ENCODE data around the gene ITGB2.
A peak's percentile ranks its signal among the peaks of the same experiment; 100 is the strongest.

Gene ITGB2

GRCh38 chr21:44846485-44847260 lies 74.0 kb downstream of the ITGB2 start:
- DNase-seq (ENCODE audit: low spot score): no peak

DNA sequence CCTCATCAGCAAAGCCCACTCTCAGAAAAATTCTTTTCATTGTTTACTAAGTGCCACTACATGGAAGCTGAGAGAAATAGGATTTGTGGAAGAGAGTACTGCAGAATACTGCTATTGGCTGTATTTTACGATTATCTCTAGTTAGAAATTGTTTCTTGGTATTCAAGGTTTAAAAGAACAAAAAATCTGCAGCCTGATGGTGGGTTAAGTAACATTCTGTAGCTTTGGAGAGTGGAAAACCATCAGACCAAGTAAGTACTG lies 74.5 kb downstream of the ITGB2 start:
- no peak for DNase-seq (ENCODE audit: low spot score)

DNA sequence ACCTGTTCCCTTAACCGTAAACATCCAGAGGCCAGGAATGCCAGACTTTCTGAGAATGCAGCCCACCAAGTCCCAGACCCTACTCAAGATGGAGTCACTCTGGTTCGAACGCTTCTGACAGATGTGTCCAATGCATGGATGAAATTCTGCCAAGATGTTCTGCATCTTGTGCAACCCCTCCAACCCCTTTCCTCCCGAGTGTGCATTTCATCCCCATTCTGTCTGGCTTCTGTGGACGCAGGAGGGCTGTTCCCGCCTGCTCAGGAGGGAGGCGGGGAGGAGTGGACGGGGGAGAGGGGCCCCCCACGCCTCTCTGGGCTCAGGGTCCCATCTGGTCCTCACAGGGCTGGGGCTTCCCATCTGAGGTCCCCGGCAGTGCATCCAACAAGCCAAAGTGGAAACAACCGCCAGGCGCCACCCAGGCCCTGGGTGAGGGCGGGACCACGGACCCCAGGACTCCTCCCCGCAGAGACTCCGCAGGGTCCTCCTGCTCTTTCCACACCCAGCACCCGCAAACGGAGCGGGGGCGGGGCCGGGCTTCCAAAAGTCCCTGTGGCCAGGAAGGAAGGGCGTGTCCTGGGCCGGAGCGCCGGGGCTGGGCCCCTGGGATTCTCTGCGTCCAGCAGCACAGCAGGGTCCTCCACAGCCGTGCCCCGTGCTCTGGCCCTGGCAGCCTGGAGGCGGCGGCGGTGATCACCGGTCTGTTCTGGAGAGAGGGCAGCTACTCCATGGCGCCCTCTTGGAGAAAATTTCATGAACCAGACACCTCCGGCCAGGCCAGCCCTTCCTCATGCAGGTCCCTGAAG lies 75.1 kb downstream of the ITGB2 start:
- peak; percentile 90 for DNase-seq (ENCODE audit: low spot score)

GRCh38 chr21:44844256-44844655 lies 76.4 kb downstream of the ITGB2 start:
- peak; percentile 65 for DNase-seq (ENCODE audit: low spot score)

GRCh38 chr21:44842721-44843445 lies 77.8 kb downstream of the ITGB2 start:
- DNase-seq (ENCODE audit: low spot score): no peak

DNA sequence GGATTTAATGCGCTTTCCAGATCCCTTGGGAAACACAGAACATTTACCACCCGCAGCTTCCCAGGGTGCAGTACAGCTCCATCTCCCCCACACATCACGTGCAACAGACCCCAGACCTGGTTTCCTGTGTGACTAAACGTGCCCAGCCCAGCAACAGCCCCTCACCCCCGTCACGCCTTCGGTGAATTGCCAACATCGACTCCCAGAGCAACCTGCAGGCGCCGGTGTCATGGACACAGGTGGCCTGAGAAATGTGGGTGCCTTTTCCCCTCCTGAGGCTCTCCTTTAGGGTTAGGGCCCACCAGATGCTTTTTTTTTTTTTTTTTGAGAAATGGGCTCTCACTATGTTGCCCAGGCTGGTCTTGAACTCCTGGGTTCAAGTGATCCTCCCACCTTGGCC lies 78.6 kb downstream of the ITGB2 start:
- DNase-seq (ENCODE audit: low spot score): no peak

- no peak for DNase-seq (ENCODE audit: low spot score)
These were observed 79.9 kb downstream of the ITGB2 start for GRCh38 chr21:44840771-44841170.

DNA sequence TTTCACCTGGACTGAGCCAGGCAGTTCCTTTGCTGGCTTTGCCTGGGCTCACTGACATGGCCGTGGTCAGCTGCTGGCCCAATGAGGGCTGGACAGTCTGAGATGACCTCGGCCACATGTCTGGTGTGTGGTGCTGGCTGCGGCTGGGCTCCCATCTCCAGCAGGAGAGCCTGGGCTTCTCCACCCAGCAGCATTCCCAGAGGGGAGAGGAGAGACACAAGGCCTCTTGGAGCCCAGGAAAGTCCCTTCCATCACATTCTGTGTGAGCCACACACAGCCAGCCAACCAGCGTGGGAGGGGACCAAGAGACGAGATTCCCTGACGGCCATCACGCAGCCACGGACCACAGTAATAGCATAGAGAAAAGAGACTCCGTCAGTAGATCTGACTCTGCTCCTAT lies 81.7 kb downstream of the ITGB2 start:
- DNase-seq (ENCODE audit: low spot score): no peak

- peak; percentile 45 for DNase-seq (ENCODE audit: low spot score)
These were observed 82.4 kb downstream of the ITGB2 start for GRCh38 chr21:44838039-44838895.

- DNase-seq (ENCODE audit: low spot score): no peak
These were observed 83.2 kb downstream of the ITGB2 start for GRCh38 chr21:44837537-44837936.

- DNase-seq (ENCODE audit: low spot score): peak; percentile 43
These were observed 83.8 kb downstream of the ITGB2 start for GRCh38 chr21:44836666-44837471.

DNA sequence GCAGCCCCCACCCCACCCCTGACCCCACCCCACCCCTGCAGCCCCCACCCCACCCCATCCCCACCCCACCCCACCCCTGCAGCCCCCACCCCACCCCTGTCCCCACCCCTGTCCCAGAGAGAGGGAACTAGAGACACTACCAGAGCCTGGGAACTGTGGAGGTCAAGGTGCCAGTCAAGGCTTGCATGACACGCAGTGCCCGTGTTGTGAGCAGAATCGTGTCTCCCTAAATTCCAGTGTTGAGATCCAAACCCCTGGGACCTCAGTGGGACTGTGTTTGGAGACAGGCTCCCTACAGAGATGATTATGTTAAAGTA lies 84.4 kb downstream of the ITGB2 start:
- DNase-seq (ENCODE audit: low spot score): no peak
